Skeletal muscle tissue (tissue), 4 donors: ENCODE data around the gene CCDC192. TPM values are rescaled to one million over a fixed set of nuclear protein-coding genes. Genes with fewer than 3 reads are reported as not detected.

Experiments used
- H3K27ac ChIP-seq: one replicate; pipeline ENCODE4 v1.7.0; 2013; ENCODE audit warnings: mild to moderate bottlenecking, low read depth, low read length, inconsistent platforms
- H3K27me3 ChIP-seq, 3 donors: one replicate each; pipeline ENCODE4 v1.7.0; 2013; ENCODE audit warnings: low read length in 3 of 3; ENCODE audit not compliant: control insufficient read depth in 3 of 3, insufficient read depth in 3 of 3
- H3K36me3 ChIP-seq, 3 donors: one replicate each; pipeline ENCODE4 v1.7.0; 2013; ENCODE audit warnings: low read length in 3 of 3; ENCODE audit not compliant: control insufficient read depth in 3 of 3, insufficient read depth in 3 of 3
- H3K4me1 ChIP-seq, 3 donors: one replicate each; pipeline ENCODE4 v1.7.0; 2013; ENCODE audit warnings: low read length in 3 of 3, mild to moderate bottlenecking in 3 of 3; ENCODE audit not compliant: control insufficient read depth in 3 of 3, insufficient read depth in 3 of 3
- H3K4me3 ChIP-seq, 3 donors: one replicate each; pipeline ENCODE4 v1.7.0; 2013; ENCODE audit warnings: low read length in 3 of 3
- H3K9ac ChIP-seq, 3 donors: one replicate each; pipeline ENCODE4 v1.7.0; 2013; ENCODE audit warnings: low read length in 3 of 3, mild to moderate bottlenecking in 3 of 3, moderate library complexity in 2 of 3, low read depth in 1 of 3
- H3K9me3 ChIP-seq, 3 donors: one replicate each; pipeline ENCODE4 v1.7.0; 2013; ENCODE audit warnings: low read length in 3 of 3; ENCODE audit not compliant: control insufficient read depth in 3 of 3
- total RNA-seq: library from RNA; depleted of rRNA; stranded (reverse); fragments of >200 nt; gene quantifications from one replicate; pipeline ENCODE4 v1.2.3, GENCODE V29; 2014
- donor health status: Osteomylitis.

CCDC192 gene
- total RNA-seq, 1 donor from 2014 or later: not detected

- no peak overlapping the region for H3K9ac ChIP-seq
- no peaks in the 10 kb centered on the region for H3K4me1 ChIP-seq
- no peaks in the 10 kb centered on the region for H3K9me3 ChIP-seq
- no peak overlapping the region for H3K27ac ChIP-seq
- no peaks in the 10 kb centered on the region for H3K36me3 ChIP-seq
- no peak overlapping the region for H3K4me3 ChIP-seq
- H3K27me3 ChIP-seq: no peaks in the 10 kb centered on the region
Observed at GRCh38 chr5:127849891-127850290, 146.7 kb downstream of the CCDC192 start.

DNA sequence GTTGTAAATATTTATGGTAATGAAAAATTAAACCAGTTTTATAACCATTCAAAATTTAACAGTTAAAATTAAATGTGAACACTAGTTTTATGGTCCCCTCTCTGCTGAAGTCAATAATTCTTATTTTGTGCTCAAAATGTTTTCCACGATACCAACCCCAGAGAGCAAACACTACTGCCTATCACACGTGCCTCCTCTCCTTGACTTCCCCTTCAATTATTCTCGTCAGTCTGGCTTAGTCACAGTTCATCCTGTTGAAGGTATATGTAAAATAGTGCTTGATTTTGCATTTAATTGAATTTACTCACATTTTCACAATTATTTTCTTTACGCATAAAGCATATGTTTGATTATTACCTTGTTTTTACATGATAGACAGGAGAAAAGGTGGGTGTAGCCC, 148.8 kb downstream of the CCDC192 start:
- H3K27me3 ChIP-seq: no peaks in the 10 kb centered on the region
- no peaks in the 10 kb centered on the region for H3K4me1 ChIP-seq
- no peak overlapping the region for H3K9ac ChIP-seq
- no peaks in the 10 kb centered on the region for H3K9me3 ChIP-seq
- no peak overlapping the region for H3K27ac ChIP-seq
- no peaks in the 10 kb centered on the region for H3K36me3 ChIP-seq
- no peak overlapping the region for H3K4me3 ChIP-seq

DNA sequence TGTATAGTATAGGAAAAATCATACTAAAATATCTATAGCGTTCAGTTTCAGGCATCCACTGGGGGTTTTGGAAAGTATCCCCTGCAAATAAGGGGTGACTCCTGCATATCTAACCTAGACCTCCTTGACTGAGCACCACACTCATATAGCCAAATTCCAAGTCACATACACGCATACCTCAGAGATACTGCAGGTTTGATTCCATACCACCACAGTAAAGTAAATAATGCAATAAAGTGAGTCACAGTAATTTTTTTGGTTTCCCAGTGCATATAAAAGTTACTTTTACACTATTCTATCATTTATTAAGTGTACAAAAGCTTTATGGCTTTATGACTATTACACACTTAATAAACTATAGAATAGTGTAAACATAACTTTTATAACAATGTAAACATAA, 151.3 kb downstream of the CCDC192 start:
- peaks cover 0 to 7% (median 3%) of the 10 kb centered on the region in 3 donors for H3K4me1 ChIP-seq
- H3K27ac ChIP-seq: no peak overlapping the region
- H3K9me3 ChIP-seq: no peaks in the 10 kb centered on the region
- H3K4me3 ChIP-seq: no peak overlapping the region
- no peak overlapping the region for H3K9ac ChIP-seq
- H3K36me3 ChIP-seq: no peaks in the 10 kb centered on the region
- no peaks in the 10 kb centered on the region for H3K27me3 ChIP-seq

- Histone ChIP-seq H3K36me3 (no peaks in the 10 kb centered on the region), H3K27me3 (no peaks in the 10 kb centered on the region), H3K4me3 (no peak overlapping the region), H3K9me3 (no peaks in the 10 kb centered on the region), H3K9ac (no peak overlapping the region), H3K4me1 (peaks cover 0 to 7% (median 3%) of the 10 kb centered on the region in 3 donors), H3K27ac (no peak overlapping the region)
Observed at GRCh38 chr5:127856292-127856691, 153.1 kb downstream of the CCDC192 start.

GRCh38 chr5:127858116-127858784, 155.1 kb downstream of the CCDC192 start:
- no peaks in the 10 kb centered on the region for H3K9me3 ChIP-seq
- no peaks in the 10 kb centered on the region for H3K36me3 ChIP-seq
- no peaks in the 10 kb centered on the region for H3K27me3 ChIP-seq
- peaks cover 0 to 7% (median 3%) of the 10 kb centered on the region in 3 donors for H3K4me1 ChIP-seq
- peak overlapping the region; percentile 14 for H3K27ac ChIP-seq
- H3K4me3 ChIP-seq: no peak overlapping the region
- H3K9ac ChIP-seq: no peak overlapping the region

- no peak overlapping the region for H3K9ac ChIP-seq
- H3K36me3 ChIP-seq: no peaks in the 10 kb centered on the region
- H3K9me3 ChIP-seq: no peaks in the 10 kb centered on the region
- H3K4me1 ChIP-seq: peaks cover 0 to 7% (median 3%) of the 10 kb centered on the region in 3 donors
- H3K27me3 ChIP-seq: no peaks in the 10 kb centered on the region
- H3K27ac ChIP-seq: no peak overlapping the region
- H3K4me3 ChIP-seq: no peak overlapping the region
Observed at GRCh38 chr5:127860291-127860690, 157.1 kb downstream of the CCDC192 start.

- no peak overlapping the region for H3K4me3 ChIP-seq
- no peaks in the 10 kb centered on the region for H3K9me3 ChIP-seq
- no peaks in the 10 kb centered on the region for H3K36me3 ChIP-seq
- H3K27ac ChIP-seq: no peak overlapping the region
- peaks cover 0 to 6% (median 3%) of the 10 kb centered on the region in 3 donors for H3K4me1 ChIP-seq
- no peaks in the 10 kb centered on the region for H3K27me3 ChIP-seq
- no peak overlapping the region for H3K9ac ChIP-seq
Observed at GRCh38 chr5:127863161-127863560, 160.0 kb downstream of the CCDC192 start.

- Histone ChIP-seq H3K4me3 (no peak overlapping the region), H3K9me3 (no peaks in the 10 kb centered on the region), H3K4me1 (no peaks in the 10 kb centered on the region), H3K36me3 (no peaks in the 10 kb centered on the region), H3K27ac (no peak overlapping the region), H3K27me3 (no peaks in the 10 kb centered on the region), H3K9ac (no peak overlapping the region)
Observed at GRCh38 chr5:127863610-127864395, 160.6 kb downstream of the CCDC192 start.

DNA sequence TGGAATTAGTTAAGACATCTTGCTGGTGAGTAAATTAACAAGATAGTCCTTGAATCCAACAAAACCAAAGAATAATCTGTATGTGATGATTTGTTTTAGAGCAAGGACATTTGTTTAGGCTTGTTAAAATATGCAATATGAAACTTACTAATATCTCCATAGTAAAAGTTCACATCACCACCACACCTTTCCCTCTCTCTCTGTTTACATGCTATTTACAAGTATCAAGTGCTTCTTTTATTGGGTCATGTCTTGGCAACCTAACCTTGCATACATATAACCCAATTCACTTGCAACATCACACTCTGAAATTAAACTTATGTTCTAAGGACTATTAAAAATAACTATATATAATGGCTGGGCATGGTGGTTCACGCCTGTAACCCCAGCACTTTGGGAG, 161.3 kb downstream of the CCDC192 start:
- H3K27ac ChIP-seq: no peak overlapping the region
- no peaks in the 10 kb centered on the region for H3K4me1 ChIP-seq
- H3K9me3 ChIP-seq: no peaks in the 10 kb centered on the region
- H3K36me3 ChIP-seq: no peaks in the 10 kb centered on the region
- no peaks in the 10 kb centered on the region for H3K27me3 ChIP-seq
- no peak overlapping the region for H3K9ac ChIP-seq
- no peak overlapping the region for H3K4me3 ChIP-seq

GRCh38 chr5:127865273-127865672, 162.1 kb downstream of the CCDC192 start:
- Histone ChIP-seq H3K27me3 (no peaks in the 10 kb centered on the region), H3K27ac (no peak overlapping the region), H3K4me3 (no peak overlapping the region), H3K4me1 (no peaks in the 10 kb centered on the region), H3K36me3 (no peaks in the 10 kb centered on the region), H3K9me3 (no peaks in the 10 kb centered on the region), H3K9ac (no peak overlapping the region)
